HCT116 (cell line): ENCODE results near the gene CHST1. TPM values are rescaled to one million over a fixed set of nuclear protein-coding genes. Genes with fewer than 3 reads are reported as not detected.

Experiments used
- ATAC-seq: fragments of 200-7000 bp; cut with Tn5 transposase; 2 replicates; pipeline ENCODE4 v1.9.1; 2020; ENCODE audit warnings: mild to moderate bottlenecking, moderate library complexity
- BruUV-seq: library from RNA; stranded (reverse); fragments of 400-500 nt; replicated peaks from 2 replicates; lab custom pipeline; 2021; lab: Mats Ljungman, UMichigan
- CTCF ChIA-PET: fragments of 300-600 bp; sonication (Branson Sonifier 250); formaldehyde crosslinking; loops from one replicate; lab custom pipeline; 2021; ENCODE audit warnings: antibody characterized with exemption; lab: Charles Lee
- POLR2A ChIA-PET: fragments of 300-600, 350-600 bp; sonication (Branson Sonifier 250); formaldehyde crosslinking; loops from one replicate; lab custom pipeline; 2021; ENCODE audit warnings: antibody characterized with exemption; lab: Charles Lee
- RAD21 ChIA-PET, 2 experiments: fragments of 300-600 bp; sonication (Branson Sonifier 250); formaldehyde crosslinking; loops; one replicate each; lab custom pipeline; 2023; ENCODE audit warnings: low total read pairs in 2 of 2; ENCODE audit not compliant: uncharacterized antibody in 2 of 2, unreplicated experiment in 2 of 2, low non-redundant PET in 1 of 2; lab: Charles Lee
- DNase-seq: peaks from one replicate; pipeline ENCODE4 v3.0.0-alpha.2; 2010; ENCODE audit warnings: low read depth, low spot score
- H2AFZ ChIP-seq: fragments of 200-600 bp; shearing (Covaris generic), sonication (generic); 2 replicates; pipeline ENCODE4 v1.6.1; 2017; ENCODE audit warnings: low read depth, mixed run types, mixed read lengths, antibody characterized with exemption, low read length; ENCODE audit not compliant: poor library complexity, severe bottlenecking
- H3K27ac ChIP-seq: 2 replicates; pipeline ENCODE4 v1.5.1; 2012; ENCODE audit warnings: low read depth, low read length
- H3K27me3 ChIP-seq: fragments of 200-600 bp; sonication (generic); 2 replicates; pipeline ENCODE4 v1.6.1; 2016; ENCODE audit warnings: mixed run types, low read length, mixed read lengths; ENCODE audit not compliant: insufficient read depth
- H3K36me3 ChIP-seq, 2 experiments: fragments of 200-500 bp in 1 of 2; fragments of 200-600 bp in 1 of 2; sonication (Bioruptor generic) in 1 of 2; sonication (generic) in 1 of 2; 2 replicates each; pipeline versions ENCODE4 v1.5.1 to v1.6.1; 2014 to 2016; ENCODE audit warnings: low read length in 2 of 2, inconsistent platforms in 1 of 2, mixed read lengths in 1 of 2, mixed run types in 1 of 2; ENCODE audit not compliant: insufficient read depth in 2 of 2, control insufficient read depth in 1 of 2
- H3K4me1 ChIP-seq, 2 experiments: fragments of 200-600 bp in 1 of 2; sonication (generic) in 1 of 2; 2 replicates each; pipeline versions ENCODE4 v1.5.1 to v1.6.1; 2012 to 2017; ENCODE audit warnings: low read length in 2 of 2, inconsistent platforms in 1 of 2, mild to moderate bottlenecking in 1 of 2, mixed read lengths in 1 of 2, mixed run types in 1 of 2, moderate library complexity in 1 of 2; ENCODE audit not compliant: insufficient read depth in 2 of 2, control insufficient read depth in 1 of 2
- H3K4me2 ChIP-seq: fragments of 200-600 bp; sonication (generic); 2 replicates; pipeline ENCODE4 v1.6.1; 2017; ENCODE audit warnings: mixed run types, low read length, mixed read lengths
- H3K4me3 ChIP-seq, 2 experiments: fragments of 200-600 bp in 1 of 2; sonication (generic) in 1 of 2; replicated peaks in 1 of 2; 2 replicates each; pipeline ENCODE4 v1.5.1; 2011 to 2016; ENCODE audit warnings: low read length in 2 of 2, control low read depth in 1 of 2, low read depth in 1 of 2, mild to moderate bottlenecking in 1 of 2, mixed read lengths in 1 of 2, mixed run types in 1 of 2
- H3K79me2 ChIP-seq: fragments of 200-600 bp; sonication (generic); 2 replicates; pipeline ENCODE4 v1.6.1; 2017; ENCODE audit warnings: mild to moderate bottlenecking, mixed run types, low read length, moderate library complexity, mixed read lengths; ENCODE audit not compliant: insufficient read depth
- H3K9ac ChIP-seq: fragments of 200-600 bp; sonication (generic); 2 replicates; pipeline ENCODE4 v1.6.1; 2016; ENCODE audit warnings: low read length, mixed read lengths
- H3K9me2 ChIP-seq: fragments of 200-600 bp; sonication (generic), shearing (Covaris generic); 2 replicates; pipeline ENCODE4 v1.6.1; 2017; ENCODE audit warnings: mixed run types, mild to moderate bottlenecking, moderate library complexity; ENCODE audit not compliant: insufficient read depth
- H3K9me3 ChIP-seq, 2 experiments: fragments of 200-500 bp in 1 of 2; fragments of 200-600 bp in 1 of 2; sonication (Bioruptor generic) in 1 of 2; sonication (generic) in 1 of 2; 2 replicates each; pipeline ENCODE4 v1.6.1; 2014 to 2017; ENCODE audit warnings: low read length in 2 of 2, mixed read lengths in 2 of 2, inconsistent platforms in 1 of 2, low read depth in 1 of 2, mild to moderate bottlenecking in 1 of 2, mixed run types in 1 of 2, moderate library complexity in 1 of 2; ENCODE audit not compliant: control insufficient read depth in 1 of 2, insufficient read depth in 1 of 2
- H4K20me1 ChIP-seq: fragments of 200-600 bp; sonication (generic), shearing (Covaris generic); 2 replicates; pipeline ENCODE4 v1.6.1; 2017; ENCODE audit warnings: mixed run types, mild to moderate bottlenecking, moderate library complexity; ENCODE audit not compliant: insufficient read depth
- CBX3 ChIP-seq: IDR thresholded peaks from 2 replicates; pipeline ENCODE4 v1.6.1; 2012; ENCODE audit warnings: low read depth
- EGR1 ChIP-seq: IDR thresholded peaks from 2 replicates; pipeline ENCODE4 v1.6.1; 2012; ENCODE audit warnings: low read depth
- EZH2phosphoT487 ChIP-seq: fragments of 200-600 bp; IDR thresholded peaks from 2 replicates; pipeline ENCODE4 v1.6.1; 2018; ENCODE audit warnings: antibody characterized with exemption, borderline replicate concordance
- POLR2AphosphoS5 ChIP-seq: IDR thresholded peaks from 2 replicates; pipeline ENCODE4 v1.6.1; 2011; ENCODE audit warnings: mild to moderate bottlenecking, low read depth, low read length, moderate library complexity
- RAD21 ChIP-seq: IDR thresholded peaks from 2 replicates; pipeline ENCODE4 v1.6.1; 2012; ENCODE audit warnings: low read depth, mild to moderate bottlenecking
- SIN3A ChIP-seq: IDR thresholded peaks from 2 replicates; pipeline ENCODE4 v1.6.1; 2012; ENCODE audit warnings: low read depth
- SP1 ChIP-seq: IDR thresholded peaks from 2 replicates; pipeline ENCODE4 v1.6.1; 2012; ENCODE audit warnings: low read depth
- SRF ChIP-seq: IDR thresholded peaks from 2 replicates; pipeline ENCODE4 v1.6.1; 2012; ENCODE audit warnings: low read depth
- TCF7L2 ChIP-seq: IDR thresholded peaks from 2 replicates; pipeline ENCODE4 v1.7.0; 2011; ENCODE audit warnings: borderline replicate concordance, inconsistent platforms; ENCODE audit not compliant: insufficient read depth, insufficient read length; ENCODE audit errors: extremely low read depth
- YY1 ChIP-seq: IDR thresholded peaks from 2 replicates; pipeline ENCODE4 v1.6.1; 2011; ENCODE audit warnings: low read length, low read depth, moderate library complexity, mild to moderate bottlenecking; ENCODE audit not compliant: insufficient replicate concordance; ENCODE audit errors: extremely low read depth
- intact Hi-C: fragments of 100-400 bp; cut with micrococcal nuclease; formaldehyde crosslinking; loops from 2 replicates; pipeline ENCODE4 v1.10.0; 2022
- total RNA-seq: library from RNA; stranded (reverse); gene quantifications from one replicate; pipeline ENCODE4 v1.2.1, GENCODE V29; 2021; ENCODE audit not compliant: unreplicated experiment
- TF ChIP-seq, protein P1 (sequence below), 3 experiments: fragments of 200-600 bp in 1 of 3; sonication (generic) in 1 of 3; IDR thresholded peaks in 2 of 3; conservative IDR thresholded peaks in 1 of 3; 2 replicates each; pipeline ENCODE4 v1.5.1; 2012 to 2017; ENCODE audit warnings: low read depth in 2 of 3, low read length in 2 of 3, antibody characterized with exemption in 1 of 3, borderline replicate concordance in 1 of 3, control low read depth in 1 of 3, mild to moderate bottlenecking in 1 of 3, mixed read lengths in 1 of 3, mixed run types in 1 of 3, moderate library complexity in 1 of 3; ENCODE audit not compliant: insufficient read depth in 1 of 3
- TF ChIP-seq, protein P2 (sequence below): IDR thresholded peaks from 2 replicates; pipeline ENCODE4 v1.6.1; 2012

The CHST1 gene
- total RNA-seq, 1 experiment from 2014 or later, result 0.69 TPM

DNA sequence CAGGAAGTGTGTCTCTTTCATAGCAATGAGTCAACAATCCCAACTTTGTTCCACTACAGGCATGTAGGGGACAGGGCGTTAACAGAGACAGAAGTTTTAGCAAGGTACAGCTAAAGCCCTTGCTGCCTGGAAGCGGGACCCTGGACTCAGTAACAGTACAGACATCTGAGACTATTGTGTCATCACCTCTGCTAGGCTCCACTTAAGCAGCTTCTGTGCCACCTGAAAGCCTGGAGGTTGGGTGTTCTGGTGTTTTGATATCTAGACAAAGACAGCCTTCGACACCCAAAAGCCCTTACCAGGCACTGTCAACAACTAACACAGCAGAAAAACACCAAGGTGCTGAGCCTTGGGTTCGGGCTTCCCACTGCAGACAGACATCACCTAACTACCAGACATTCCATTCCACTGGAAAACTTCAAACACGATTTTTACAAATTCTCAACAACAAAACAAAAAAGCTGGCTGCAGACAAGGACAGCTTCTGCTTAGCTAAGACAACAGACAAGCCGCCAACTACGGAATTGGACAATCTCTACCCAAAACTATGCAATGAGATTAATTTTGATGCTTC, 20.6 kb upstream of the CHST1 start (continued):
- TF ChIP-seq TCF7L2, result no peak

DNA sequence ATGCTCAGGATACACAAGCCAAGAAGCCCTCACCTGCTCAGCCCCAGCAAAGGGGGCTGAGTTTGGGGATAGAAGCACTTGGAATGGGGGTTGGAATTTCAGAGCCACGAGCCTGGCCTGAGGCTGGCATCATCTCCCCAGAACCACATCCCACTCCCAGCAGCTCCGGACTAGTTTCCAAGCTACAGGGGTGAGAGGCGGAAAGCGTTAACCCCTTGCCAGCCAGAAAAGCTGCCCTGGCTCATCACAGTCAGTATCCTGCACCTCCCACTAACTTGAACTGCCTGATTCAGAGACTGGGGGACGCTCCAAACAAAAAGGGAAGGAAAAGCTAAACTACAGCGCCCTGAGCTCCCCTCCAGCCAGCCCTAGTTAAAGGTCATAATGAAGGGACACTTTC, 19.0 kb upstream of the CHST1 start:
- no peaks in the 10 kb centered on the region for H3K79me2 ChIP-seq
- ATAC-seq (no peak), DNase-seq (no peak)
- ChIA-PET POLR2A (no interaction called here), RAD21 (no interaction called here), CTCF (no interaction called here)
- no peaks in the 10 kb centered on the region for H3K9me2 ChIP-seq
- H3K27me3 ChIP-seq, result peaks cover 44% of the 10 kb centered on the region
- no peak overlapping the region for H2AFZ ChIP-seq
- H3K27ac ChIP-seq, result no peak overlapping the region
- BruUV-seq, result no TSS peak
- no peak overlapping the region for H3K4me3 ChIP-seq
- H3K4me2 ChIP-seq, result no peak overlapping the region
- intact Hi-C loops, result no loop called here
- H3K4me1 ChIP-seq, result no peaks in the 10 kb centered on the region
- TF ChIP-seq POLR2AphosphoS5 (no peak), EGR1 (no peak), SP1 (no peak), TCF7L2 (no peak), YY1 (no peak), SRF (no peak), EZH2phosphoT487 (no peak), SIN3A (no peak), CBX3 (no peak), RAD21 (no peak)
- TF ChIP-seq, protein P1, sequence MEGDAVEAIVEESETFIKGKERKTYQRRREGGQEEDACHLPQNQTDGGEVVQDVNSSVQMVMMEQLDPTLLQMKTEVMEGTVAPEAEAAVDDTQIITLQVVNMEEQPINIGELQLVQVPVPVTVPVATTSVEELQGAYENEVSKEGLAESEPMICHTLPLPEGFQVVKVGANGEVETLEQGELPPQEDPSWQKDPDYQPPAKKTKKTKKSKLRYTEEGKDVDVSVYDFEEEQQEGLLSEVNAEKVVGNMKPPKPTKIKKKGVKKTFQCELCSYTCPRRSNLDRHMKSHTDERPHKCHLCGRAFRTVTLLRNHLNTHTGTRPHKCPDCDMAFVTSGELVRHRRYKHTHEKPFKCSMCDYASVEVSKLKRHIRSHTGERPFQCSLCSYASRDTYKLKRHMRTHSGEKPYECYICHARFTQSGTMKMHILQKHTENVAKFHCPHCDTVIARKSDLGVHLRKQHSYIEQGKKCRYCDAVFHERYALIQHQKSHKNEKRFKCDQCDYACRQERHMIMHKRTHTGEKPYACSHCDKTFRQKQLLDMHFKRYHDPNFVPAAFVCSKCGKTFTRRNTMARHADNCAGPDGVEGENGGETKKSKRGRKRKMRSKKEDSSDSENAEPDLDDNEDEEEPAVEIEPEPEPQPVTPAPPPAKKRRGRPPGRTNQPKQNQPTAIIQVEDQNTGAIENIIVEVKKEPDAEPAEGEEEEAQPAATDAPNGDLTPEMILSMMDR (IDR thresholded peaks at IDR 0.05 in 2 of 3, conservative IDR thresholded peaks at IDR 0.05 in 1 of 3; ENCODE audit: borderline replicate concordance in 1 of 3, insufficient read depth in 1 of 3, low read depth in 2 of 3, low read length in 2 of 3), result no peak
- TF ChIP-seq, protein P2, sequence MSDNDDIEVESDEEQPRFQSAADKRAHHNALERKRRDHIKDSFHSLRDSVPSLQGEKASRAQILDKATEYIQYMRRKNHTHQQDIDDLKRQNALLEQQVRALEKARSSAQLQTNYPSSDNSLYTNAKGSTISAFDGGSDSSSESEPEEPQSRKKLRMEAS, result no peak
- no peaks in the 10 kb centered on the region for H4K20me1 ChIP-seq
- no peaks in the 10 kb centered on the region for H3K36me3 ChIP-seq
- no peaks in the 10 kb centered on the region for H3K9me3 ChIP-seq
- no peak overlapping the region for H3K9ac ChIP-seq
